Urinary bladder (tissue), 4 donors: ENCODE measurements around the gene NECAP2. TPM values are rescaled to one million over a fixed set of nuclear protein-coding genes. Genes with fewer than 3 reads are reported as not detected.

Source experiments
- DNase-seq: peaks from one replicate; pipeline ENCODE4 v3.0.0-alpha.2; 2015; ENCODE audit errors: extremely low spot score
- H3K27ac ChIP-seq: one replicate; pipeline ENCODE4 v1.5.1; 2013; ENCODE audit warnings: low read depth, mild to moderate bottlenecking, moderate library complexity
- H3K36me3 ChIP-seq: one replicate; pipeline ENCODE4 v1.6.1; 2013; ENCODE audit warnings: mild to moderate bottlenecking, moderate library complexity; ENCODE audit not compliant: insufficient read depth
- H3K4me1 ChIP-seq: one replicate; pipeline ENCODE4 v1.6.1; 2013; ENCODE audit warnings: mild to moderate bottlenecking, moderate library complexity; ENCODE audit not compliant: insufficient read depth
- H3K4me3 ChIP-seq: one replicate; pipeline ENCODE4 v1.5.1; 2013; ENCODE audit warnings: low read depth, low read length
- WGBS: extraction: QIAGEN DNeasy Blood & Tissue Kit; methylation state at CpG from one replicate; pipeline ENCODE4 v1.1.7; 2013; 5-methylcytosine and 5-hydroxymethylcytosine counted together
- polyA plus RNA-seq: library from polyadenylated mRNA; stranded (reverse); fragments of 200-250 nt; gene quantifications from one replicate; pipeline ENCODE4 v1.2.3, GENCODE V29; 2013
- total RNA-seq: library from RNA; depleted of rRNA; stranded (reverse); fragments of >200 nt; gene quantifications from one replicate; pipeline ENCODE4 v1.2.3, GENCODE V29; 2014
- donor health status: healthy with polysubstance abuse.
- donor health status: healthy.

NECAP2 gene, protein sequence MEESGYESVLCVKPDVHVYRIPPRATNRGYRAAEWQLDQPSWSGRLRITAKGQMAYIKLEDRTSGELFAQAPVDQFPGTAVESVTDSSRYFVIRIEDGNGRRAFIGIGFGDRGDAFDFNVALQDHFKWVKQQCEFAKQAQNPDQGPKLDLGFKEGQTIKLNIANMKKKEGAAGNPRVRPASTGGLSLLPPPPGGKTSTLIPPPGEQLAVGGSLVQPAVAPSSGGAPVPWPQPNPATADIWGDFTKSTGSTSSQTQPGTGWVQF
- total RNA-seq (46.0 TPM), polyA plus RNA-seq (36.6 TPM)

DNA sequence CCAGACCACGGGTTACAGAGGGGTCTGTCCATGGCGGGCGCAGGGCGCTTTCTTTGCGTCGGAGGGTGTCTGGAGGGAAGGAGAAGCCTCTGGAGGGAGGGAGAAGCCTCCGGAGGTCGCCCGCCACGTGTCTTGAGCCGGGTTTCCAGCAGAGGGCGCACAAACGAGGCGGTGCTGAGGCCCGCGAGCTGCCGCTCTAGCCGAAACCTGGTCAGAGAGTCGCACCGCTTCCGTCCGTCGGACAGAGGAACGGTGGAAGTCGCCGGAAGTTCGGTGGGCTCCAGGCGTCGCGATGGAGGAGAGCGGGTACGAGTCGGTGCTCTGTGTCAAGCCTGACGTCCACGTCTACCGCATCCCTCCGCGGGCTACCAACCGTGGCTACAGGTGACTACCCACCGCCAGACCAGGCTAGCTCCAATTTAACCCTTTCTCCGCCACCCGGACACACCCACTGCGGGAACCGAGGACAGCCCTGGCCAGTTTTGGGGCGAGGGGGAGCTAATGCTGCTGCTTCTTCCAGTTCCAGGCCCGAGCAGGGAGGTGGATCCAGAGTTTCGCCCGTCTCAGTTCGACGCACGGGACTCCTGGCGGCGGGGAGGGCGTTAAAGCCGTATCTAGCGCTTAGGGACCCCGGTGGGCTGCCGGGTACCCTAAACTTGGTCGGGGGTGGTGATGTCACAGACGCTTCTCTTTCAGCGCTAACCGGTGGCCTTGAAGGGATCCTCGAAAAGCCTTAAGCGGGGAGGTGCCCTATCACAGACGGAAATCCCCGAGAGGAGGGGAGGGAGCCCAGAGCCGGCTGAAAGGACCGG is at the start of gene NECAP2:
NECAP2 (plus strand) TSS at position 255 of the 812 bp plus-strand sequence; CDS start at position 293, 38 bp downstream.
- Histone ChIP-seq H3K27ac (peak within 1 kb of the TSS; percentile 33), H3K36me3 (no peaks in the 10 kb centered on the region), H3K4me1 (no peaks in the 10 kb centered on the region), H3K4me3 (peak within 1 kb of the TSS; percentile 86)
- WGBS: under 1% methylated on average over 68 of the region's 68 CpGs
- DNase-seq: peak; percentile 76

DNA sequence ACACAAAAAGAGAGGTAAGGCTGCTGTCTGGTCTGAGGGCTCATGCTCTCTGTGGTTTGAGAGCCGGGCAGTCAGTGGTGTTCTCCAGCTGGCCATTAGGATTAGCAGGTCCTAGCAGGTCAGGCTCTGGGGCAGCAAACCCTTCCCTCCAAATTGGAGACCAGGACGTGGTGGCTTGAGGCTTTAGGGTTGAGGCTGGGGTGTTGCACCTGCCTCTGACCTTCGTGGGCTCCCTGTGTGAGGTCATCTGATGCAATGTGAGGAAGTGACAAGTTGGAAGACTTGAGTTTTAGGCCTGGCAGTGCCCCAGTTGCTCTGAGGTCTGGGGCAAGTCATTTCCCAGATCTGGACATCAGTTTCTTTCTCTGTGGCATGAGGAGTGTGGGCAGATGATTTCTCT is 49.1 kb upstream of the NECAP2 start:
- WGBS: 66% methylated on average over 3 of the region's 3 CpGs
- Histone ChIP-seq H3K4me3 (no peak overlapping the region), H3K27ac (no peak overlapping the region), H3K4me1 (no peaks in the 10 kb centered on the region), H3K36me3 (no peaks in the 10 kb centered on the region)
- DNase-seq: no peak

DNA sequence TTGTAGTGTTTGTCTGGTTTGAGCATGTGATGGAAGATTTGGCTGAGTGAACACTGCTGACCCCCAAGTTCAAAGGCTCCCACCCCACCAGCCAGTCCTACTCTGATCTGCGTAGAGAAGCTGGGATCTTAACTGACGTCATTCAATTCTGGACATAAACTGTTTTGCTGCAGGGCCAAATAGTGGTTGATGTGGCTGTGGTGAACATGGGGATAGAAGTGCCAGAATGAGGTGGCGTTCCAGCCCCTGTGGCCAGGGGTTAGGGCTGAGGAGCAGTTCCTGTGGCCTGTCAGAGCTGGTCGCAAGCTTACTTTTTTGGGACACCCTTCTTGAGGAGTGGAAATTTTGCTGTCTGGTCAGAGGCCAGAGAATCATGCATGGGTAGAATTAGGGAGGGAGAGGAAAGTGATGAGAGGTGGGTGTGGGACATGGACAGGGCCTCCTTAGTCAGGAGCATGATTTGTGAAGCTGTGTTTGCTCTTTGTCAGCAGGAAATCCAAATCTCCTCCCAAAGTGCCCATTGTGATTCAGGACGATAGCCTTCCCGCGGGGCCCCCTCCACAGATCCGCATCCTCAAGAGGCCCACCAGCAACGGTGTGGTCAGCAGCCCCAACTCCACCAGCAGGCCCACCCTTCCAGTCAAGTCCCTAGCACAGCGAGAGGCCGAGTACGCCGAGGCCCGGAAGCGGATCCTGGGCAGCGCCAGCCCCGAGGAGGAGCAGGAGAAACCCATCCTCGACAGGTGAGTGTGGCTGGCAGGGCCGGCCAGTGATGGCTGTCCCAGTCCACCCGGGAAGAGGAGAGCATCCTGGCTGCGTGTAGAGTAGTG is 47.6 kb upstream of the NECAP2 start:
- 77% methylated on average over 21 of the region's 21 CpGs for WGBS
- no peak overlapping the region for H3K27ac ChIP-seq
- H3K4me3 ChIP-seq: no peak overlapping the region
- no peak for DNase-seq
- H3K36me3 ChIP-seq: no peaks in the 10 kb centered on the region
- H3K4me1 ChIP-seq: no peaks in the 10 kb centered on the region

DNA sequence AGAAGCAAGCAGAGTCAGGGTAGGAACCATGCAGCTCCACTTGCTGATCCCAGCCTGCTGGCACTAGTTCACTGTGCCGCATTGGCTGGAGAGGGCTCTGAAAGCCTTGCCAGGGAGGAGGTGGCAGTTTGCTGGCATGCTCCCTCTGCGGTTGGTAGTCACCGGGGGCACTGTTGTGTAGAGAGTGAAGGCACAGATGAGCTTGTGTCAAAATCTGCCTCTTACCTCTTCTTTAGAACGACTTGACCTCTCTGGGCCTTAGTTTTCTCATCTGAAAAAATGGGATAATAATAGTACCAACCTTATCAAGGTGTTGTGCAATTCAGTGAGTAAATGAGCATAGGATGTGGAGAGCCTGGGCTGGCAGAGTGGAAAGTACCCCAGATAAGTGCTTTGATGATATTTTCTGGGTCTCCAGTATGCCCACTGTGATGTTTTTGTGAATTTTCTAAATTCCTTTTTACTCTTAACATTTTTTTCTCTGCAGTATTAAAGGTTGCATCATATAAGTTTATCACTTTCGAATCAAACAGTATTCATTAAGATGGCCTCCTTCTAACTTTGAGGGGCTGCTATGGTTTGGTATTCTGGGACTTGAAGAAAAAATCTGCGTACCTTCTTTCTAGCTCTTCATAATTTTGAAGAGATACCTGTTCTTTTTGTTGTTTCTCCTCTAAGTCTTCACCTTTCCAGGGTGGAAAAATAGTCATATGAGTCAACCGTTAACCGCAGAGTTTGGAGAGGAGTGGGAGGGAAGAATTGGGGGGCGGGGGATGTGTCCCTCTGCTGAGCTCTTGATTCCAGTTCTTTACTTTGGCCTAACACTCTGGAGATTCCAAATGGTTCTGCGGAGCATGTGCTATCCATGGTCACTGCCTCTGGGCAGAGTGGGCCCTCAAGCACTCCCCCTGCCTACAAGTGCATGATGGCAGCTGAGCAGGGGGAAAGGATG is 46.7 kb upstream of the NECAP2 start:
- no peak overlapping the region for H3K27ac ChIP-seq
- no peak overlapping the region for H3K4me3 ChIP-seq
- H3K4me1 ChIP-seq: no peaks in the 10 kb centered on the region
- WGBS: 91% methylated on average over 10 of the region's 10 CpGs
- no peaks in the 10 kb centered on the region for H3K36me3 ChIP-seq
- DNase-seq: no peak

DNA sequence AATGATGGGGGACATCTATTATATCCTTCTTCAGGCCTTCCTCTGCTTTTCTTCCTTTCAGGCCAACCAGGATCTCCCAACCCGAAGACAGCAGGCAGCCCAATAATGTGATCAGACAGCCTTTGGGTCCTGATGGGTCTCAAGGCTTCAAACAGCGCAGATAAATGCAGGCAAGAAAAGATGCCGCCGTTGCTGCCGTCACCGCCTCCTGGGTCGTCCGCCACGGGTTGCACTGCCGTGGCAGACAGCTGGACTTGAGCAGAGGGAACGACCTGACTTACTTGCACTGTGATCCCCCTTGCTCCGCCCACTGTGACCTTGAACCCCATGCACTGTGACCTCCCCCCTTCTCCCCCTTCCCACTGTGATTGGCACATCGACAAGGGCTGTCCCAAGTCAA is 45.5 kb upstream of the NECAP2 start:
- no peaks in the 10 kb centered on the region for H3K36me3 ChIP-seq
- WGBS: 91% methylated on average over 13 of the region's 13 CpGs
- no peak overlapping the region for H3K27ac ChIP-seq
- no peak overlapping the region for H3K4me3 ChIP-seq
- no peak for DNase-seq
- no peaks in the 10 kb centered on the region for H3K4me1 ChIP-seq

DNA sequence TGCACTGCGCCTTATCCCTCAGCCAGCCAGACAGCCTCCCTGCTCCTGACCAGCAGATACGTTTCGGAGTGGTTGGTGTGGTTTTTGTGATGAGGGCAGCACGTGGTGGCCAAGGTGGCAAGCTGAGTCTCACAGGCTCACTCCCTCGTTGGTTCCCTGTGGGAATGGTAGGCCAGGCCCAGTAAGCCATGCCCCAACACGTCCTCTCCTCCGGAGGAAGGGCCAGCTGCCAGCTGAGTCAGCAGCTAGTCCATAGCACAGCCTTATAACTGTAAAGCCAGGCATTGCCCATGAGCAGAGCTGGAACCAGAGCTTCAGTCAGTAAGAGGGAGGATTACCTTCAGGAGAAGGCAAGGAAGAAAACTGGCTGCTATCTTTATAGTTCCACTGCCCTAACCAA is 43.9 kb upstream of the NECAP2 start:
- no peak for DNase-seq
- Histone ChIP-seq H3K36me3 (no peaks in the 10 kb centered on the region), H3K4me1 (no peaks in the 10 kb centered on the region), H3K27ac (no peak overlapping the region), H3K4me3 (no peak overlapping the region)
- 62% methylated on average over 7 of the region's 7 CpGs for WGBS

DNA sequence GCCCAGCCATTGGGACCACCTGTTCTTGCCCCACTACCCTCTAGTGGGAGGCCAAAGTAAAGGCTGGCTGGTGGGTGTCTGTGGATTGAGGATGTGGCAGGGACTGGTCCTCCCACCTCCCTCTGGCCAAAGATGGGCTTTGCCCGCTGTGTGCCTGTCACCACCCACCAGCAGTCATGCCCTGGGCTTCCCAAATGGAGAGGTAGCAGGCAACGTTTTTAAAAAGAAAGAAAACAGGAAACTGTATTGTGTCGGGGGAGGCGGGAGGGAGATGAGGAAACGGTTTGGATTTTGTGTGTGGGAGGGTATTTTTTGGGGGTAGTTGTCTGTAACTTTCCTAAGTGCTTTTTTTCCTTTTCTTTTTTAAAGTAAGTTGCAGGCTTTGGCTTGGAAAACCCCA is 43.4 kb upstream of the NECAP2 start:
- Histone ChIP-seq H3K36me3 (no peaks in the 10 kb centered on the region), H3K4me3 (no peak overlapping the region)

DNA sequence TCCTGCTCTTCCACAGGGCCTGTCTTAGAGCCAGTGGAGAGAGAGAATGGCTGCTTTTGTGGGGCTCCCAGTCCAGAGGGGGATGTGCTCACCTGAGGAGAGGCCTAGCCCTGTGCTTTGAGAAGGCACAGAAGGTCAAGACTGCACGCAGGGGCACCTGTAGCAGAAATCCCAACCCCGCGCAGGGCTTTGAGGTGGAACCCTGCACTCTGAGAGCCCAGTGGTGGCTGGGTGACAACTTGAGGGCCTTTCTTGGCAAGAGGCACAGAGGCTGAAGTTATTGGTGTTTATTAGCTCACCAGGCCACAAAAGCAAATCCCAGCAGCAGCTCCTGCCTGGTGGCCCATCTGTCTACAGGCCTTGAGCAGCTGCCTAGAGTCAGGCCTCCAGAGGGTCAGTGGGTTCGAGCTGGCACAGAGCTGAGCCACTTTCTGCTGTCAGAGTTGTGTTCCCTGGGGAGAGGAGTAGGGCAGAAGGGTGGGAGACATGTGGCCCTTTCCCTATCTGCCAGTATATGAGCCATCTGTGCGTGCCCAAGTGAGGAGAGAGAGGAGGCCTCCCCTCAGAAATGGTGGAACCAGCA is 42.1 kb upstream of the NECAP2 start:
- 92% methylated on average over 5 of the region's 5 CpGs for WGBS
- no peaks in the 10 kb centered on the region for H3K4me1 ChIP-seq
- H3K36me3 ChIP-seq: no peaks in the 10 kb centered on the region
- no peak overlapping the region for H3K27ac ChIP-seq
- no peak for DNase-seq
- H3K4me3 ChIP-seq: no peak overlapping the region

More for the DNA sequence above, 43.4 kb upstream of the NECAP2 start:
- no peak for DNase-seq
- Histone ChIP-seq H3K27ac (no peak overlapping the region), H3K4me1 (no peaks in the 10 kb centered on the region)
- 67% methylated on average over 5 of the region's 5 CpGs for WGBS

DNA sequence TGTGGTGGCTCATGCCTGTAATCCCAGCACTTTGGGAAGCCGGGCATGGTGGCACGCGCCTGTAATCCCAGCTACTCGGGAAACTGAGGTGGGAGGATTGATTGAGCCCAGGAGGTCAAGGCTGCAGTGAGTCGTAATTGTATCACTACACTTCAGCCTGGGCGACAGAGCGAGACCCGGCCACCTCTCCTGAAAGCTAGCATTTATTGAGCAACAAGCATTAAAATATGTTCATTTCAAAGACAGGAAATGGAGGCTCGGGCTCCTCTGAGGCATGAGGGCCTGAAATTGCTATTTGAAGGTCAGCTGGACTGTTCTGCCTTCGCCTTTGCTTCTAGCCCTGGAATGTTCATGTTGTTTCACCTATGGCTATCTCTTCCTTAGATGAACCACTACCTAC is 37.8 kb upstream of the NECAP2 start:
- 83% methylated on average over 10 of the region's 10 CpGs for WGBS
- Histone ChIP-seq H3K27ac (no peak overlapping the region), H3K4me3 (no peak overlapping the region), H3K36me3 (no peaks in the 10 kb centered on the region), H3K4me1 (no peaks in the 10 kb centered on the region)
- no peak for DNase-seq

DNA sequence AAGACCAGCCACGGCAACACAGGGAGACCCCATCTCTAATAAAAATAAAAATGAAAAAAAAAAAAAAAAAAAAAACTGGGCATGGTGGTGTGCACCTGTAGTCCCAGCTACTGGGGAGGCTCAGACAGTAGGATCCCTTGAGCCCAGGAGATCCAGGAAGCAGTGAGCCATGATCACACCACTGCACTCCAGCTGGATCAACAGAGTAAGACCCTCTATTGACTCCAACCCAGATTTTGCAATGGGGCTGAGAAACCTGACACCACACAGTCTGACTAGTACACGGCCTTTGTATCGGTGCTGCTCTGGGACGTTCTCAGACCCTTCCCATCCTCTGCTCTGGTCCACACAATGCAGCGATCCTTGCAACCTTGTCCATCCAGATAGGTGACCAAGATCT is 35.1 kb upstream of the NECAP2 start:
- no peak overlapping the region for H3K27ac ChIP-seq
- DNase-seq: no peak
- WGBS: 71% methylated on average over 5 of the region's 5 CpGs
- no peak overlapping the region for H3K4me3 ChIP-seq
- no peaks in the 10 kb centered on the region for H3K36me3 ChIP-seq
- H3K4me1 ChIP-seq: no peaks in the 10 kb centered on the region

DNA sequence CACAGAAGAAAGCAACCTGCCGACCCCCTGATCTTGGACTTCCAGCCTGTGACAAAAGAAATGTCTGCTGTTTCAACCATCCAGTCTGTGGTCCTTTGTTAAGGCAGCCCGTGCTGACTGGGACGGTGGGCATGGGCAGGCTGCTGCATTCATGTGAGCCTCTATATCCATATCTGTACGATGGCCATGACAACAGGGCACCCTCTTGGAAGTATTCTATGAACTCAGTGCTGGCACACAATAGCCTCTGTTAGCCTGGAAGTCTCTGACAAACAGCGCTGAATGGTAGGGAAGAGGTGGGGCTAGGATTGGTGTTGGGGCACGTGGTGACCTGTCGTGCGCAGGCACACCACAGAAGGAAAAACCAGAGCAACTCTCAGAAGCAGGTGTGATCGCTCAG is 33.7 kb upstream of the NECAP2 start:
- WGBS: 85% methylated on average over 9 of the region's 9 CpGs
- DNase-seq: no peak
- Histone ChIP-seq H3K36me3 (no peaks in the 10 kb centered on the region), H3K27ac (no peak overlapping the region), H3K4me3 (no peak overlapping the region), H3K4me1 (no peaks in the 10 kb centered on the region)

DNA sequence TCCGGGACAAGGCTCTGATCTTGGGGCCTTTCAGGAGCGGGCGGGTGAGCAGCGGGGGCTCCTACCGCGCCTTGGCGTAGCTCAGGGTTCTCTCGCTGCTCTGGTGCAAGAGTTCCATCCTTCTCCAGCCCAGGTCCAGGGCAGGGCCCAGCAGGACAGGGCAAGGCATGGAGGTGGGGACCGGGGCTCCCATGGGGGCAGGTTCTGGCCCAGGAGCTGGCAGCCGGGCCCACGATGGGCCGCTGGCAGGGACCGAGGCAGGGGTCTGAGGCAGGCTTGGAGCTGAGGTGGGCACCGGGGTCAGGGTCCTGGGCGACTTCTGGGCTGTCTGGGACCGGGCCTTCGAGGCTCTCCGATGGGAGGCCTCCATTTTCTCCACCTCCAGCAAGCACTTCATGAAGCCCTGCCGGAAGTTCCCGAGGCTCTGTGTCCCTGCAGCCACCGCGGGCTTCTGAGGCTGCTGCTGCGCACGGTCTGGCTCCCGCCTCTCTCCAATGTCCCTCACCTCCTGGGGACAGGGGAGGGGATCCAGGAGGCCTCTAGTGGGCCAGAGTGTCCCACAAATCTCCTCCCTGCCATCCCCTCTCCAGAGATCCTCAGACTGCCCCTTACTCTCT is 30.9 kb upstream of the NECAP2 start:
- no peaks in the 10 kb centered on the region for H3K36me3 ChIP-seq
- 83% methylated on average over 25 of the region's 25 CpGs for WGBS
- DNase-seq: no peak
- no peak overlapping the region for H3K4me3 ChIP-seq
- no peak overlapping the region for H3K27ac ChIP-seq
- no peaks in the 10 kb centered on the region for H3K4me1 ChIP-seq
